Stimulated activated CD4-positive, alpha-beta T cell treated with anti-CD3 and anti-CD28 coated beads, Interleukin-12 subunit alpha, Interleukin-12 subunit beta, amount 100 ng/mL, for 4 hours (primary cell): ENCODE data around the gene ZNF182.
"Not testable (repeated sequence)": the region's sequence is repeated elsewhere in the genome, so short reads cannot be mapped to it uniquely, and the experiment has no call there.

Experiments
- DNase-seq: peaks from one replicate; pipeline ENCODE4 v3.0.0-alpha.2; 2020

Gene ZNF182

DNA sequence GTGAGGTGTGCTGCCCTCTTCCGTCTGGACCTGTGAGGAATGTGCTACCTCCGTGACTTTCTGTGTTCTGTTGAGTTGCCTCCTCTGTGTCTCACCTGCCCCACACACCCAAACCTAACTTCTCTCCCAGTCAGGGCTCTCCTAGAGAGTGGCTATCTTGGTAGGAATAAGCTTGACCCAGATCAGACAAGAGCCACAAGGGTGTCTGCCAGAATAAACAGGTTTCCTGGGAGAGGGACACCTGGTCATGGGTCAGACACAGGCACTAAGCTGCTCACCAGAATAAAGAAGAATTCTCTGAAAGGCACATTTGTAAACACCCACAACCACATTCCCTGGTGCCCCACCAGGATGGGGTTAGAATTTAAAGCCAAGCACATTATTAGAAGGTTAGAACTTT, 11.1 kb downstream of the ZNF182 start:
- no peak for DNase-seq

- DNase-seq, result no peak
Observed at GRCh38 chrX:47992095-47992380, 11.8 kb downstream of the ZNF182 start.

GRCh38 chrX:47991263-47992094, 12.3 kb downstream of the ZNF182 start:
- no peak for DNase-seq

GRCh38 chrX:47976254-47977151, 27.3 kb downstream of the ZNF182 start:
- no peak for DNase-seq

DNA sequence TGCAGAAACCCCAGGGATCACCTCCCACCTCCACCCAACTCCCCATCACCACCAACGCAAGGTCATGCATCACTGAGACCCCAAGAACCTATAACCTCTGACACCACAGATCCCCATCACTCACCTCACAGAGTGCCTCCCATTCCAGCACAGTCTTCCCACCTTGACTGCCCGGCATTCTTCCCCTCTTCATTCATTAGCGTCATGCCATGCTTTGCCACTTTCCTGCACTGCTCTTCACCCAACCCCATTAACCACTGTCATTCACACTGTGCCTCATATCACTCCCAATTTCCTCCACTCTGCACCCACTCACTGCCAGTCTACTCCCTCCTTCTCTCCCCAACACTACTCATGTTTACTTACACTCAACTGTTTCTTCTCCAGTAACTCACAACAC, 30.6 kb downstream of the ZNF182 start:
- no peak for DNase-seq

DNA sequence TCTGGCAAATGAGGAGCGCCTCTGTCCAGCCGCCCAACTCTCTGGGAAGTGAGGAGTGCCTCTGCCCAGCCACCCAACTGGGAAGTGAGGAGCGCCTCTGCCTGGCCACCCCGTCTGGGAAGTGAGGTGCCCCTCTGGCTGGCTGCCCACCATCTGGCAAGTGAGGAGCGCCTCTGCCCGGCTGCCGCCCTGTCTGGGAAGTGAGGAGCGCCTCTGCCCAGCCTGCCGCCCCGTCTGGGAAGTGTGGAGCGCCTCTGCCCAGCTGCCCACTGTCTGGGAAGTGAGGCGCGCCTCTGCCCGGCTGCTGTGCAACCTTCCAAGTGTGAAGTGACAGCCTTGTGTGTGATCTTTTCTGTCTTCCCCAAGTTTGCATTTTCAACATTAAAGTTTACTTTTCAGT, 38.3 kb downstream of the ZNF182 start:
- DNase-seq, result not testable (repeated sequence)

GRCh38 chrX:47961830-47962229, 42.0 kb downstream of the ZNF182 start:
- not testable (repeated sequence) for DNase-seq

DNA sequence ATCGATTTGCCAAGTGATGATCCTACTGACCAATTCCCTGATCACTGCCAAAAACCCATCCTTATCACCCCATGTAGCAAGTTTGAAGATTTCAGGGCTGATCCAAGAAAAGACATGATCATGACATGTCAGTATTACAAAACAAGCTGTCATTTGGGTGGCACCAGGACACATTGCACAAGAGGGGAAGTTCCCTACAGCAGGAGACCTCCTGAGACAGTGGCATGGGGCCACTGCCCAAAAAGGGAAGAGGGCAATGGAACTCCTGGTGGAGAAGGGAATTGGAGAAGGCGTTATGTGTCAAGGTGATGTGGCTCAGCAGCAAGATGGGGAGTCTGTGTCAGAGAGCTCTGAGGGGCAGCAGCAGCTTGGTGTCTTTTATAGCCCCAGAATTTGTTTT, 43.4 kb downstream of the ZNF182 start:
- no peak for DNase-seq

DNA sequence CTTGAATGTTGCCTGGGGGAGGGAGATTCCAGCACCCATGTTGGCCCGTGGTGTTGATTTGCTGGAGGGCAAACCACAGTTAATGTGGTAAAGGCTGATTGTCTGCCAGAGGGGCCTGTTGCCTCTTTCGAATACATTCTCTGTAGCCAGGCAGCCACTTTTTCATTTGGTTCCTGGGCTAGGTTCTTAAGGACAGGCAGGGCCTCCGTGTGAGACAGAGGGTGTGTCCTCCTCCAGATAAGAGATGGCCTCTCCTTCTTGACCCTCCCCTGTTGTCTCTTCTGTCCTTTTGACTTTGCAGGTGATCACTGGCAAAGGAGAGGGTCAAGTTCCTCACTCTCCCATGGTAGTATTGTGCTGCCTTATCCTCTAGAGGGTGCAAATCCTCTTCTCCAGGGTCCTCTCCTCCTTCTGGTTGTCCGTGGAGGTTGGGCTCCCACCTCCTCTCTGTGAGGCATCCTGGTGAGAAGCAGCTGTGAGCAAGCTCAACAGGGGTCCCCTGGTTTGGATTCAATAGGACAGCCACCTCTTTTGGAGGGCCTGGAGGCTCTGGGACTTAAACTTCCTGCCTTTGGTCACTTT, 44.9 kb downstream of the ZNF182 start:
- DNase-seq, result no peak

GRCh38 chrX:47958206-47958605, 45.6 kb downstream of the ZNF182 start:
- DNase-seq, result not testable (repeated sequence)

DNA sequence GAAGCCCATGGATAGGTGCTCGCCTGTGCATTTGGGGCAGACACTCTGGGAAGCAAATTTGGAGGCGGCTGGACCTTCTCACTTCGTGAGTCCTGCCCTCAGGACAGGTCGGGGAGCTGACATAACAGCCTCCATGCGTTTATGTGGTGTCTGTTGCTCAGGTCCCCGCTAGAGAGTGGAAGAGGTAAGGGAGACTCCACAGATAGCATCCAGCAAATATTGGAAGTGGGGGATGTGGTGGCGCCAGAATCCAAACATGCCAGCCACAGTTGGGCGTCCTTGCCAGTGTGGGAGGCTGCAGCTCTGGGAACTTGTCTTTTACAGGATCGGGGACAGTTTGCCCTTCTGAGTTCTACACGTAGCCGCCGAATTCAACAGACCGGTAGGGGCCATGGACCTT, 47.8 kb downstream of the ZNF182 start:
- DNase-seq, result no peak

- DNase-seq, result not testable (repeated sequence)
Observed at GRCh38 chrX:47955295-47955694, 48.5 kb downstream of the ZNF182 start.

GRCh38 chrX:47941423-47941822, 62.4 kb downstream of the ZNF182 start:
- DNase-seq, result no peak

GRCh38 chrX:47940448-47940847, 63.3 kb downstream of the ZNF182 start:
- DNase-seq, result no peak

DNA sequence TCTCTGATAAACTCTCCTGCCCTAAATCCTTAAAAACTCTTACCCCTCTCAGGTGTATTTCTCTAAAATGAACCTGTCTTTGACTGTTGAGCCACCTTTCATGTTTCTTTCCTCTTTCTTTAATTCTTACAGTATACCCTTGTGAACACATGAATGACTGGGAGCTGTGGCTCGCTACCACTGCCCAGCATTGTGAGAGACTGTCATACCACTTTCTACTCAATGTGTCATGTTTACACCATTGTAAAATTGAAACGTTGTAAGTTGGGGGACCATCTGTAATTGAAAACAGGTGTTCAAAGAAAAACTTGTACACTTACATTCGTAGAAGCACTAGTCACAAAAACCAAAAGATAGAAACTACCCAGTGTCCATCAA, 66.9 kb downstream of the ZNF182 start:
- no peak for DNase-seq

- DNase-seq, result no peak
Observed at GRCh38 chrX:47936224-47936939, 67.4 kb downstream of the ZNF182 start.

DNA sequence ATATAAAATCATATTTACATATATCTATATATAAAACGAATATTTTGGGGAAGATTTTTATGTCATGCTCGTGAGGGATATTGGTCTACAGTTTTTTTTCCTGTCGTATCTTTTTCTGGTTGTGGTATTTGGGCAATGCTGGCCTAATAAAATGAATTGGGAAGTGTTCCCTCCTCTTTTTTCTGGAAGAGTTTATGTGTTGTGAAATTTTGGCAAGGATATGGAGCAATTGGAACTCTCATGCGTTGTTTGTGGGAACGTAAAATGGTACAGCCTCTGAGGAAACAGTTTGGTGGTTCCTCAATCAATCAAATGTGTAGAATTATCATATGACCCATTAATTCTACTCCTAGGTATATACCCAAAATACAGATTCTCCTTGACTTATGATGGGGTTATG, 69.8 kb downstream of the ZNF182 start:
- DNase-seq, result no peak

DNA sequence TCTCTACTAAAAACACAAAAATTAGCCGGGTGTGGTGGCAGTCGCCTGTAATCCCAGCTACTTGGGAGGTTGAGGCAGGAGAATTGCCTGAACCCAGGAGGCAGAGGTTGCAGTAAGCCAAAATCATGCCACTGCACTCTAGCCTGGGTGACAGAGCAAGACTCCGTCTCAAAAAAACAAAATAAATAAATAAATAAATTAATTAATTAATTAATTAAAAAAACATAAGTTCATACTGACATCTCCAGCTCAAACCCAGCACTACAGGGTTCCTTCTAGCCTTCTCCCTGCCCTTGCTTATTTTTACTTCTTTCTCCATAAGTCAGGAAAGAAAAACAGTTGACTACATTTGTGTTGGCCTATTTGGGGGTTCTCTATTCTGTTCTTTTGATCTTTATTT, 71.8 kb downstream of the ZNF182 start:
- DNase-seq, result not testable (repeated sequence)

GRCh38 chrX:47927212-47927611, 76.6 kb downstream of the ZNF182 start:
- DNase-seq, result no peak
